Stomach smooth muscle (tissue), 2 donors: Measurements from ENCODE around the gene WDTC1.

ENCODE experiments used
- H3K27ac ChIP-seq: one replicate; pipeline ENCODE4 v1.7.0; 2013; ENCODE audit warnings: mild to moderate bottlenecking, low read length, inconsistent platforms
- H3K27me3 ChIP-seq, 2 donors: one replicate each; pipeline ENCODE4 v1.7.0; 2013; ENCODE audit warnings: low read length in 2 of 2; ENCODE audit not compliant: insufficient read depth in 2 of 2, control insufficient read depth in 1 of 2
- H3K36me3 ChIP-seq, 2 donors: one replicate each; pipeline ENCODE4 v1.7.0; 2013; ENCODE audit warnings: low read length in 2 of 2; ENCODE audit not compliant: control insufficient read depth in 2 of 2, insufficient read depth in 2 of 2
- H3K4me1 ChIP-seq: one replicate; pipeline ENCODE4 v1.7.0; 2013; ENCODE audit warnings: low read length; ENCODE audit not compliant: control insufficient read depth, insufficient read depth
- H3K4me3 ChIP-seq, 2 donors: one replicate each; pipeline ENCODE4 v1.7.0; 2013; ENCODE audit warnings: low read length in 2 of 2
- H3K9ac ChIP-seq, 2 donors: one replicate each; pipeline ENCODE4 v1.7.0; 2013; ENCODE audit warnings: low read length in 2 of 2, mild to moderate bottlenecking in 1 of 2
- H3K9me3 ChIP-seq, 2 donors: one replicate each; pipeline ENCODE4 v1.7.0; 2013; ENCODE audit warnings: low read length in 2 of 2; ENCODE audit not compliant: control insufficient read depth in 2 of 2
- donor health status: healthy.
- donor health status: Pancreatic carcinoma.

Gene WDTC1

GRCh38 chr1:27318596-27318995 lies 84.2 kb downstream of the WDTC1 start:
- no peak overlapping the region for H3K27ac ChIP-seq
- H3K9me3 ChIP-seq, result no peaks in the 10 kb centered on the region
- H3K9ac ChIP-seq, result peak overlapping the region; percentile 13 to 22
- peaks cover 20% of the 10 kb centered on the region for H3K4me1 ChIP-seq
- H3K27me3 ChIP-seq, result peaks cover 4 to 8% of the 10 kb centered on the region in 2 donors
- no peak overlapping the region for H3K4me3 ChIP-seq
- H3K36me3 ChIP-seq, result no peaks in the 10 kb centered on the region

GRCh38 chr1:27321813-27322568 lies 87.6 kb downstream of the WDTC1 start, which contains the start of gene TMEM222:
TSS of gene TMEM222 (plus strand) at chr1:27322163. CDS start at chr1:27322198, 35 bp downstream.
- Histone ChIP-seq H3K9me3 (no peaks in the 10 kb centered on the region), H3K27ac (peak within 1 kb of the TSS; percentile 88), H3K36me3 (peaks cover 15 to 20% of the 10 kb centered on the region in 2 donors), H3K4me1 (peaks cover 27% of the 10 kb centered on the region), H3K27me3 (peaks cover 4 to 8% of the 10 kb centered on the region in 2 donors), H3K4me3 (peak within 1 kb of the TSS; percentile 77 to 99), H3K9ac (peak within 1 kb of the TSS; percentile 78 to 98)

GRCh38 chr1:27322569-27323240 lies 88.3 kb downstream of the WDTC1 start:
- Histone ChIP-seq H3K4me1 (peaks cover 27% of the 10 kb centered on the region), H3K27ac (peak overlapping the region; percentile 88), H3K36me3 (peaks cover 16 to 21% of the 10 kb centered on the region in 2 donors), H3K4me3 (peak overlapping the region; percentile 77 to 99), H3K9me3 (no peaks in the 10 kb centered on the region), H3K9ac (peak overlapping the region; percentile 78 to 98), H3K27me3 (peaks cover 4 to 8% of the 10 kb centered on the region in 2 donors)

GRCh38 chr1:27325286-27325685 lies 90.9 kb downstream of the WDTC1 start:
- Histone ChIP-seq H3K9ac (no peak overlapping the region), H3K4me3 (no peak overlapping the region), H3K9me3 (no peaks in the 10 kb centered on the region), H3K27me3 (peaks cover 0 to 2% of the 10 kb centered on the region in 2 donors), H3K4me1 (peaks cover 29% of the 10 kb centered on the region), H3K36me3 (peaks cover 19 to 31% of the 10 kb centered on the region in 2 donors), H3K27ac (no peak overlapping the region)

- H3K27me3 ChIP-seq, result no peaks in the 10 kb centered on the region
- H3K4me3 ChIP-seq, result no peak overlapping the region
- H3K4me1 ChIP-seq, result peaks cover 15% of the 10 kb centered on the region
- no peaks in the 10 kb centered on the region for H3K9me3 ChIP-seq
- H3K27ac ChIP-seq, result no peak overlapping the region
- H3K9ac ChIP-seq, result no peak overlapping the region
- H3K36me3 ChIP-seq, result peaks cover 31 to 44% of the 10 kb centered on the region in 2 donors
These were observed 93.5 kb downstream of the WDTC1 start for GRCh38 chr1:27327964-27328363.

GRCh38 chr1:27330786-27331185 lies 96.4 kb downstream of the WDTC1 start:
- Histone ChIP-seq H3K27me3 (no peaks in the 10 kb centered on the region), H3K4me3 (no peak overlapping the region), H3K36me3 (peaks cover 45 to 57% of the 10 kb centered on the region in 2 donors), H3K9me3 (no peaks in the 10 kb centered on the region), H3K27ac (no peak overlapping the region), H3K4me1 (peaks cover 7% of the 10 kb centered on the region), H3K9ac (no peak overlapping the region)

- H3K4me1 ChIP-seq, result peaks cover 4% of the 10 kb centered on the region
- H3K4me3 ChIP-seq, result no peak overlapping the region
- no peaks in the 10 kb centered on the region for H3K27me3 ChIP-seq
- H3K9ac ChIP-seq, result no peak overlapping the region
- H3K9me3 ChIP-seq, result no peaks in the 10 kb centered on the region
- peaks cover 48 to 61% of the 10 kb centered on the region in 2 donors for H3K36me3 ChIP-seq
- no peak overlapping the region for H3K27ac ChIP-seq
These were observed 97.0 kb downstream of the WDTC1 start for GRCh38 chr1:27331426-27331825.

GRCh38 chr1:27331922-27332321 lies 97.5 kb downstream of the WDTC1 start:
- no peak overlapping the region for H3K27ac ChIP-seq
- H3K9me3 ChIP-seq, result no peaks in the 10 kb centered on the region
- peaks cover 2% of the 10 kb centered on the region for H3K4me1 ChIP-seq
- H3K4me3 ChIP-seq, result no peak overlapping the region
- no peaks in the 10 kb centered on the region for H3K27me3 ChIP-seq
- H3K9ac ChIP-seq, result no peak overlapping the region
- peaks cover 50 to 61% of the 10 kb centered on the region in 2 donors for H3K36me3 ChIP-seq

- Histone ChIP-seq H3K4me3 (no peak overlapping the region), H3K4me1 (peaks cover 2% of the 10 kb centered on the region), H3K9me3 (no peaks in the 10 kb centered on the region), H3K27ac (no peak overlapping the region), H3K36me3 (peaks cover 49 to 58% of the 10 kb centered on the region in 2 donors), H3K9ac (peak overlapping the region in 1 of 2 donors; percentile 21), H3K27me3 (no peaks in the 10 kb centered on the region)
These were observed 98.3 kb downstream of the WDTC1 start for GRCh38 chr1:27332536-27333281.

GRCh38 chr1:27333717-27334279 lies 99.4 kb downstream of the WDTC1 start:
- no peaks in the 10 kb centered on the region for H3K4me1 ChIP-seq
- H3K9ac ChIP-seq, result no peak overlapping the region

More at GRCh38 chr1:27333717-27334279, 99.4 kb downstream of the WDTC1 start:
- Histone ChIP-seq H3K4me3 (no peak overlapping the region), H3K27ac (no peak overlapping the region), H3K9me3 (no peaks in the 10 kb centered on the region), H3K36me3 (peaks cover 49 to 53% of the 10 kb centered on the region in 2 donors), H3K27me3 (no peaks in the 10 kb centered on the region)
